Measurements from ENCODE around the gene PAPOLA.

GRCh38 chr14:96484399-96484798 lies 17.8 kb upstream of the PAPOLA start:
- TF ChIP-seq CREB1 (IDR thresholded peaks at IDR 0.05; ENCODE audit: low read depth): no peak
- no peak for TF ChIP-seq EP300 (IDR thresholded peaks at IDR 0.05; ENCODE audit: borderline replicate concordance)
- TF ChIP-seq RAD21 (IDR thresholded peaks at IDR 0.05; ENCODE audit: low read depth): no peak
- no peak for TF ChIP-seq TAF1 (IDR thresholded peaks at IDR 0.05; ENCODE audit: low read depth)
- no peak for TF ChIP-seq YY1 (IDR thresholded peaks at IDR 0.05; ENCODE audit: low read depth)
